HG02840 (cell line): ENCODE results near the gene MREG.

Experiments
- ATAC-seq: cut with Tn5 transposase; IDR thresholded peaks from one replicate; pipeline ENCODE4 v1.9.1; 2021; ENCODE audit warnings: mild to moderate bottlenecking, moderate library complexity, moderate number of reproducible peaks; ENCODE audit not compliant: unreplicated experiment, low FRiP score

The MREG gene

GRCh38 chr2:216013080-216013909 is at the start of gene MREG:
Gene MREG, minus strand, starts transcription at chr2:216013551. Its CDS starts 224 bp downstream, at chr2:216013327.
- ATAC-seq = peak; percentile 46

GRCh38 chr2:216059233-216059834 is 46.0 kb upstream of the MREG start:
- no peak for ATAC-seq

- peak; percentile 77 for ATAC-seq
Measured at GRCh38 chr2:216057688-216058193, 44.4 kb upstream of the MREG start.

- ATAC-seq = peak; percentile 42
Measured at GRCh38 chr2:216056739-216057138, 43.4 kb upstream of the MREG start.

GRCh38 chr2:216055680-216056079 is 42.3 kb upstream of the MREG start:
- ATAC-seq = no peak

GRCh38 chr2:216052420-216052819 is 39.1 kb upstream of the MREG start:
- no peak for ATAC-seq

- no peak for ATAC-seq
Measured at GRCh38 chr2:216051350-216051749, 38.0 kb upstream of the MREG start.

- no peak for ATAC-seq
Measured at GRCh38 chr2:216049452-216049851, 36.1 kb upstream of the MREG start.

- no peak for ATAC-seq
Measured at GRCh38 chr2:216047397-216047796, 34.0 kb upstream of the MREG start.

GRCh38 chr2:216044883-216045486 is 31.6 kb upstream of the MREG start:
- ATAC-seq = peak; percentile 81

- no peak for ATAC-seq
Measured at GRCh38 chr2:216043949-216044348, 30.6 kb upstream of the MREG start.

GRCh38 chr2:216041438-216041837 is 28.1 kb upstream of the MREG start:
- ATAC-seq = no peak

- ATAC-seq = no peak
Measured at GRCh38 chr2:216039918-216040317, 26.6 kb upstream of the MREG start.

- ATAC-seq = no peak
Measured at GRCh38 chr2:216034065-216034464, 20.7 kb upstream of the MREG start.

GRCh38 chr2:216033403-216033802 is 20.1 kb upstream of the MREG start:
- ATAC-seq = no peak

- ATAC-seq = peak; percentile 91
Measured at GRCh38 chr2:216031960-216032689, 18.8 kb upstream of the MREG start.

GRCh38 chr2:216030216-216030615 is 16.9 kb upstream of the MREG start:
- no peak for ATAC-seq

GRCh38 chr2:216029416-216030129 is 16.2 kb upstream of the MREG start:
- ATAC-seq = no peak

- no peak for ATAC-seq
Measured at GRCh38 chr2:216024779-216025336, 11.5 kb upstream of the MREG start.
